Ureter (tissue), 1 donor: ENCODE results near the gene MDC1. TPM values are rescaled to one million over a fixed set of nuclear protein-coding genes. Genes with fewer than 3 reads are reported as not detected.
"Not testable (repeated sequence)": the region's sequence is repeated elsewhere in the genome, so short reads cannot be mapped to it uniquely, and the experiment has no call there.

Experiments used
- DNase-seq: peaks from one replicate; pipeline ENCODE4 v3.0.0-alpha.2; 2020; ENCODE audit warnings: low spot score
- total RNA-seq: library from RNA; stranded (reverse); gene quantifications from one replicate; pipeline ENCODE4 v1.2.4, GENCODE V29; 2023
- donor health status: DM: yes; HTN: yes; CAD: no.

MDC1 gene
- total RNA-seq, 1 donor from 2014 or later: 41.1 TPM

DNA sequence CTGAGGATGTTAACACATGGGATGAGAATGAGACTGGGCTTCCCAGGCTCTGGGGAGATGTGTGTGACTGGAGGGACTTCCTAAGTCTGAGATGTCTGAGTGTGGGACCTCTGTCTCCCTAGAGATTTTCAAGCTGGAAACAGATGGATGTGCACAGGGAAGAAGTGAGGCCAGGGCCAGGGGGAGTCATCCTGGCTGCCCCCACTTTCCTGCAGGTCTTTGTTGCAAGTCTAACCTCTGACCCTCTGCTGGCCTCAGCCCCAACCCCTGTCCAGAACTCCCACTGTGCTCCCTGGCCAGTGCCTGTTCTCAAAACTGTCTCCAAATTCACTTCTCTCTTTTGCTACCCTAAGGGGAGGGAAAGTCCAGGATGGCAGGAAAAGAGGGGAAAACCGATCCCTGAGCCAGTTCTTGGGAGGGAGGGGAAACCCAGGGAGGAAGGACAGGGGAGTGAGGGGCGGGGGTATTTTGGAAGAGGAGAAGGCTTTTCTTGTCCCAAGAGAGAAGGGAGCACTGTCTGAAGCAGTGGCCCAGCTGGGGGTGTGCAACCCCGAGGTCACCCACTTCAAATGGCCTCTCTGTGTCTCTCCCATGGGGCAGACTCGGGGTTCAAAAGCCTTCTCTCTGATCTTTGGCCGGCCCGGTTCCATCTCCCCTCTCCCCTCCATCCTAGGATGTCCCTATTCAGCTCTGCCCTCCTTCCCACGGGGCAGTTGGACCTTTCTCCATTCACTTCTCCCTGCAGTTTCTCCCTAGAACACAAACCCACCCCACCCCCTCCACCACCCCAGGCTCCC is 33.7 kb downstream of the MDC1 start:
- DNase-seq: peak; percentile 58

DNA sequence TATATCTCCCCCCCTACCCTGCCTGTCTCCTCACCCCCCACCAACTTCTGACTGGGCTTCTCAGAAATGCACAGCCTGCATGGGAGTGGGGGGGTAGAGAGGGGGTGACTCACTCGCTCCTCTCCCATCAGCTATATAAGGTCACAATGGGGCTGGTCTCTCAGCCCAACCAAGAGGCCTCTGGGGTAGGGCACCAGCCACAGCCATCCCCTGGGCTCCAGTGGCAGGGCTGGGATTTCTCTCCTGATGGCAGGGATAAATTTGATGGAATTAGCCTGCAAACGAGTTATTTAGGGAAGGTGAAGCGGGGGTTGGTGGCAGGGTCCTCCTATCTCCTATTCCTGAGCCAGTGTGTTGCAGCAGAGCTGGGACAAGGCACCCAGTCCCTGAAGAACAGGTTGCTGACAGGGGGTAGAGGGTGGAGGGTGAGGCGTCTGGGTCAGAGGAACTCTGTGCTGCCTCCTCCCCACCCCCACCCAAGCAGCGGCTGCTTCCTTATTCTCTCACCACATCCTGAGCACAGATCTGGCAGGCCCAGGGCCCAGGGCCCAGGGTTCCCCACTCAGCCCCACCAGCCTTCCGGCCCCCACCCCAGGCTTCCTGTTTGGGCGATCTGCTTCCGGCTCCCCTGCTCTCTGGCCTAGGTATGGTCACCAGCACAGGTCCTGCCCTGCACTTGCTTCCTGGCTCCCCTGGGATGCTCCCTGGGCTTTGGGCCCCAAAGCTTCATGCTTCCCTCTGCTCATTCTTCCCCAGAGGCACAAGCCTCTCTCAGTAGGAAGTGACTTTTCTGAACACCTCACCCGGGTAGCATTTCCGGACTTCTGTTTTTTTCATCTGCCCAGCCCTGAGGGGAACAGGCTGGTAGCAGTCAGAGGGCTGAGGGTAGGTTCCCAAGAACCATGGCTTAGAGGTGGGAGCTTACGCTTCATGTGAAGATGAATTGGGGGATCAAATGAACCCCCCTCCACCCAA is 34.7 kb downstream of the MDC1 start:
- peak; percentile 89 for DNase-seq

DNA sequence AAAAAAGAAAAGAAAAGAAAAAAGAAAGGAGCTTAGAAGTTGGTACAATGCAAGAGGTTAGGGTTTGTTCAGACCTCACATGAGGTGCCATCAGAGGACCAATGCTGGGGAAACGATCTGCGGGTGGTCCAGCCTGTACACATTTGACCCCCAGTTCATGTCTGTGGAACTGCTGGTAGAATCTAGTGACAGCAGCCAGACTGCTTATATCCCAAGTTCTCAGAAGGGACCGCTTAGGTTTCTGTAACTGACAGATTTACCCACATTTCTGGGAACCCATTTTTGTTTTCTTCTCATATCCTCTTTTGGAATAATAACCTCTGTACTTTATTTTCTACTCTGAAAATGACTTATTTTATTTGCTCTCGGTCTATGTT is 35.3 kb downstream of the MDC1 start:
- DNase-seq: no peak

DNA sequence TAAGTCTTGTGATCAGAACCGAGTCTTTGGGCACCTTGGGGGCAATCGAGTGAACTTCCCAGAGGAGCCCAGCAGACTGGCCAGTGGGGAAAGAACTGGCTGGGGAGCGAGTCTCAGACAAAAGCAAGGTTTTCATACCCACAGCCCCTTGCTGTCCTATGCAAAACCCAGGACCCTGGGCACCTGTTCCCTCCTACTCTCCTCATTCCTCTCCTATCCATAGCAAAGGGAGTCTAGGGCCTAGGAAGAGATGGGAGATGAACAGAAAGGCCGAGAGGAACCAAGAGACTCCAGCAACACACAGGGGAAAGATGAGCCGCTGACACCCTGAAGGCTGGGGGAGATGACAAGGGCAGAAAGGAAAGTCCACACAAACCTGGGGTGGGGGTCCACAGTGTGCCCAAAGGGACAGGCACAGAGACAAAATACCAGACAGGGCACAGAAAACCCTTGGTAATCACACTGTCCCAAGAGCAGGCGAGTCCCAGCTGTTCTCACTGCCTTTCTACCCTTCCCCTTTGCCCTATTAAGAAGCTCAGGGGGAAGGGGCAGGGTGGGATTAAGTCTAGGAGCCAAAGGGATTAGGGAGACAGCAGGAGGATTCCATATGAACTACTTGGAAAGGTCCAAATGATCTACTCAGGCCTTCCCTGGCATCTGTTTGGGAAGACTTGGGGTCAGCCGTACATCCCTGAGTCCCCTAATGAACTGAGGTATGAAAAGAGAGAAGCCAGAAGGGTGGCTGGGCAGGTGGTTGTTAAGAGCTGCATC is 37.1 kb downstream of the MDC1 start:
- no peak for DNase-seq

DNA sequence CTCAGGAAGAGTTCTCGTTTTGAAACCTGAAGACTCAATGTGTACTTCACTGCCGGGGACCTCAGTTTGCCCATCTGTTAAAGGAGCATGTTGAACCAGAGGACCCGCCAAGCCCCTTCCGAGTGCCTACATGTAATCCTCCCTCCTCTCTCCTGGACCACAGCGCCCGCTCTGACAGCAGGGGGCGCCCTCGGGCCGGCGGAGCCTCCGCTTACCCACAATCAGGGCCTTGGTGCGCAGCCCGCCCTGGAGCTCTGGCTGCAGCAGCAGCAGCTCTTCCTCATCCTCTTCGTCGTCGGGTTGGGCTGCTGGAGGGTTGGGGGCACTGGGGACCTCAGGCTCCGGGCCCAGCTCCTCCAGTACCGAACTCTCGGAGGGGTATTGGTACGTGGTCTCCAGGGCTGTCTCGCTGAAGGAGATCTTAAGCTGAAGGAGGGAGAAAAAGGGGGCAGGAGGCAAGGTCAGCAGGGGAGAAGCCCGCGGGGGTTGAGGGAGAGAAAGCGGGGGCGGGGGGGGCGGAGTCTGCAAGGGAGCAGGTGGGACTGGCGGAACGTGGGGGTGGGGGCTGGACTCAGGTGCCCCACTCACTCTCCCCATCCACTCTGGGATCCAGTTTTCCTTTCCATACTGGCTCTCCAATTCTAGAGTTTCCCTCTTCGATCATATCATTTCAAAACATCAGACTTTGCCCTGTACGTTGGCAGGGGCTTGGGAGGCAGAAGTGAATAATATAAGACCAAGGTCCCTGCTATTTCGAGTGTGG is 37.9 kb downstream of the MDC1 start:
- peak; percentile 91 for DNase-seq

DNA sequence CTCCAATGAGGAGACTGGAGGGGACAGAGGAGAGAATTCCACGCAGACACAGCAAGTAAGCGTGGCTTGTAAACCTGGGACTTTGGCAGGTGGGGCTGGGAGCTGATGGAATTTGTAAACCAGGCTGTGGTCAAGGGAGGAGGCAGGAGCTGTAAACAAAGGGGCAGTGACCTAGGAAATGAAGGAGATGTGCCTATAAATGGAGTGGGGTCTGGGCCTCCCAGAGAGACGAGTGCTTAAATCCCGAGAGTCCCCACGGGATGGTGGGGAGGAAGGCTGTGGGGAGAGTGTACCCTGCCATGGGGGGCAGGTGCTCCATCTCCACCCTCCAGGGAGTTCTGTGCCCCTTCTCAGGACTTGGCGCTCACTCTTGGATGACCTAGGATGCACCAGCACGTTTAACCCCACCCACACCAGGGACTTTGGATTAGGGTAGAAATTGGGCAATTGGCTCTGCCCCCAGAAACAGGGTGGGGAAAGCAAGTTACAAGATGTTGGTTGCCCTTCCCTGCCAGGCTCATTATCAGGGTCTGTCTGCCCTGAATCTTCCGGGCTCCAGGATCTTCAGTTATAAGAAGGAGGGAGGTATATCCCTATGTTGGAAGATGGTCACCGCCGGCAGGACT is 40.3 kb downstream of the MDC1 start:
- no peak for DNase-seq

DNA sequence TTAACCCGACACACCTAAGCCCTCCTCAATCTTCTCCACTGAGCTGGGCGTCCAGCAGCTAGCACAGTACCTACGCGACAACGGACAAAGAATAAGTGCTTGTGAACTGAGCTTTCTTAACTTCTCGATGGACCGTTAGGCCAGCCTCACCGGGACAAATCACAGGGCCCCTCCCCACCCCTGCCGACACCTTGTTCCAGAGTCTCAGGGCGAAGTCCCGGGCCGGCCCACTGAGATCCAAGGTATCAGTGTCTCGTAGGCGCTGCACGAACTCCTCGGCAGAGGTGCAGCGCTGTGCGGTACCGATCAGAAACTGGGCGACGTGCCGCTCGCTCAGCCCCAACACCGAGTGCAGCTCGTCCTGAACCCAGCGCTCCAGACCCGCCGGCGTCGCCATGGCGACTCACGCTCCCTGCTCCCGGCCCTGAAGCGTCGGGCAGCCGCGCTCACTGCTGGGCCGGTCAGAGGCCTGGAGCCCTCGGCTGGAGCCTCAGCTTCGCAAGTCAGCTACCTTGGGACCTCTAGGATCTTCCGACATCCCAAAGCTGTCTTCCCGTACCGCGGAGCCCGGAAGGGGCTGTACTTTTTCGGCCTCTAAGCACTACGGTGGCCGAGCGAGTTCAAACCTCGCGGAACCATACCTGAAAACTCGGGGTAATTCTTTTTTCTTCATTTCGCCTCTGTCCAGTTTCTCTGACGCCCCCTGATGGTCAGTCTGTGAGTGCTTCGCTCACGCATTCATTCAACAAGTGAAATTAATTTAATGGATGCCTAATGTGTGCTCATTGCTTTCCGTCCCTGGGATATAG is 44.4 kb downstream of the MDC1 start, which contains the start of gene DHX16:
DHX16 (minus strand) TSS at position 562 of the 809 bp plus-strand sequence; CDS start at position 397, 165 bp downstream.
- DNase-seq: peak; percentile 96

DNA sequence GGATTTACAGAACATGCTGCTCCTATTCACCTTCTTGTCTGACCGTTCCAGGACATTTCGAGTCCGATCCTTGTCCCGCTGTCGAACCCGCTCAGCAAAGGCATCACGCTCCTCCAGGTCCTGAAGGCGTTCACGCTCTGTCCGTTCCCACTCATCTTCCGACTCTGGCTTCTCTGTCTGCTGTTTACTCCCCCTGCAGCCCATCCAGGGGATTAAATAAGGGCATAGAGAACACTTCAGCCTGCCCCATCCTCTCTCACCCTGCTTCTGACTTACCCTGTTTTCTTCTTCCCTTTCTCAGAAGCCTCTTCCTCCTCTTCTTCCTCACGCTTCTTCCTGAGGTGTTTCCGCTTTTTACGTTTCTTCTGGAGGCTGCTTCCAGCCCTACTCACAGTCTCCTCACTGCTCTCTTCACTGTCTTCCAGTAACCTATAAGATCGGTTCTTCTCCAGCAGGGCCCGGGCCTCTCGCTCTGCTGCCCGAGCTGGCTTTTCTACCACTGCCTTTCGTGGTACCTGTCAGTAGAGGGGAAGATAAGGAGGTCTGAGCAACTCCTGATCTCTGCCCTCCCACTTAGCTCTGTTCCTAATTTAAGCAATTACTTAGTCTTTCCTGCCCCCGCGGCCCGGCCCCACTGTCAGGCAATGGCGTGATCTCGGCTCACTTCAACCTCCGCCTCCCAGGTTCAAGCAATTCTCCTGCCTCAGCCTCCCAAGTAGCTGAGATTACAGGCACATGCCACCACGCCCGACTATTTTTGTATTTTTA is 46.1 kb downstream of the MDC1 start:
- no peak for DNase-seq

DNA sequence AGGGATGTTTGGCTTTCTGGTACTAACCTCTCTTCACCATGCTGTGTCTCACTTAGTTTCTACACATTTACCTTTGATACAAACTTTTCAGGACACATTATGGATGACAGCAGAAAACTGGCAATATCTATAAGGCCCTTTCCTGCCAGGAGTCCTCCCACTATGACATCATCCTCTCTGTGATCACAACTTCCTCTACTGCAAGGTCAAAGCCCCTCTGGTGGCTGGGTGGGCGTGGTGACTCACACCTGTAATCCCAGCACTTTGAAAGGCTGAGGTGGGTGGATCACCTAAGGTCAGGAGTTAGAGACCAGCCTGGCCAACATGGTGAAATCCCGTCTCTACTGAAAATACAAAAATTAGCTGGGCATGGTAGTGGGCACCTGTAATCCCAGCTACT is 50.8 kb downstream of the MDC1 start:
- not testable (repeated sequence) for DNase-seq

DNA sequence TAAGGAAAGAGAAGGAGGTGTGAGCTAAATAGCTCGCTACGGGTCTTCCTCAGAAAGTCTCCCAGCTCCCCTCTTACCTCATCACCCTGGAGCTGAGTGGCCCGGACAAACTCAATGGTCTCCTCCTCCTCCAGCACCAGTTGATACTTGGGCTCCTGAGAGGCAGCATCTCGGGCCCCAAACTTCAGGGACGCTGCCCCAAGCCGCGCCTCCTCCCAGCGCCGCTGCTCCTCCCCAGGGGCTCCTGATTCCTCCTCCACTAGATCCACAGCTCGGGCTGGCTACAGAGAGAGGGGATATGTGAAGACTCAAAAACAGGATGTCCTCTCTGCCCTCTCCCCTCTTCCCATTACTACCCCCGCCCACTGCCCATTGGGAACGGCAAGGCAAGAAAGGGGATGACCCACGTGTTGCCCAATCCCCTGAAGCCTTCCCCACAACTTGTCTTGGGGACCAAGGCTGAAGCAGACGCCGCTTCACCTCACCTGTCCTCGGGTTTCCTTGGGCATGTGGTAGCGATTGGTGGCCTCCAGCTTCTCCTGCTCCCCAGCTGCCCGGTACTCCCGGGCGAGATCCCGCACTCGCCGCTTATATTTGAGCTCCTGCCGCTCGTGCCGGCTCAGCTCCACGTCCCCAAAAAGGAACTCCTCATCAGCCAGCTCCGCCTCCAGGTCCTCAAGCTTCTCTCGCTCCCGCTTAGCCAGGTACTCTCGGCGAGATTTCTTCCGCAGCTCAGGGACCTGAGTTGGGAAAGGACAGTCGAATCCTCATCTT is 51.9 kb downstream of the MDC1 start:
- DNase-seq: no peak

DNA sequence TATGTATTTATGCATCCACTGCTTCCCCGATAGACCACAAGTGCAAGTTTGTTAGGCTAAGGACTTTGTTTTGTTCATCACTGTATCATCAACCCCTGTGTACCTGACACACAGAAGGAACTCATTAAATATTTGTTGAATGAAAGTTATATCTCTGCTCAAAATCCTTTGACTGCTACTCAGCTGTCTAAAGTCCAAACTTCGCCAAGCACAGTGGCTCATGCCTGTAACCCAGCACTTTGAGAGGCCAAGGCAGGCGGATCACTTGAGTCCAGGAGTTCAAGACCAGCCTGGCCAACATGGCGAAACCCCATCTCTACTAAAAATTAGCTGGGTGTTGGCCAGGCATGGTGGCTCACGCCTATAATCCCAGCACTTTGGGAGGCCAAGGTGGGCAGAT is 59.2 kb downstream of the MDC1 start:
- not testable (repeated sequence) for DNase-seq

DNA sequence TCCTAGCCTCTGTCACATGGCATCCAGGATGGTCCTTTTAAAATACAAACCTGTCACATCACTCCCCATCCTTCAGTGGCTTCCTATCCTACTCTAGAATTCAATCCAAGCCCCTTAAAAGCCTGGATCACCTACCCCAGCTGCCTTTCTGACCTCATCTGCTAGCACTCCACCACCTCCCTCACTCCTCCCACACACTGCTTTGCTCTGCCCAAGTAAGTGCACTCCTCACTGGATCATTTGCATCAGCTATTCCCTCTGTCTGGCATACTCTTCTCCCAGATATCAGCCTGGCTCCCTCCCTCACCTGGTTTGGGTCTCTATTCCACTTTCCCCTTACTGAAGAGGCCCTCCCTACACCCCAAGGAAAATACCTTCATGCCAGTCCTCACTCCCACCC is 59.6 kb downstream of the MDC1 start:
- DNase-seq: no peak

DNA sequence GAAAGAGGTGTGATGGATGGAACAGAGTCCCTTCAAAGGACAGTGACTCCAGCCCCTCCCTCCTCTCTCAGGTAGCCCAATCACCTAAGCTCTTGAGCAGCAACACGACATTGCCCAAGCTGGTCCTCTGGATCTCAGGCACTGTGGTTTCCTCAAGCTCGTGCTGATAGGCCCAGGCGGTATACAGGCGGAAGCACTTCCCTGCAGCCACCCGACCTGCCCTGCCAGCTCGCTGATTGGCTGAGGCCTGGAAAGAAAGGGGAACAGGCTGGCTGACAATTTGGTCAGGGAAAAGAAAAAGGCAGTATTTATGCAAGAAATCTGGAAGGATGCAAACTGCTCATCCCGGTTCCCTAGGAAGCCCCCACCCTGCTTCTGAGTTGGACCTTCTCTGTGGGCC is 60.6 kb downstream of the MDC1 start:
- DNase-seq: no peak

DNA sequence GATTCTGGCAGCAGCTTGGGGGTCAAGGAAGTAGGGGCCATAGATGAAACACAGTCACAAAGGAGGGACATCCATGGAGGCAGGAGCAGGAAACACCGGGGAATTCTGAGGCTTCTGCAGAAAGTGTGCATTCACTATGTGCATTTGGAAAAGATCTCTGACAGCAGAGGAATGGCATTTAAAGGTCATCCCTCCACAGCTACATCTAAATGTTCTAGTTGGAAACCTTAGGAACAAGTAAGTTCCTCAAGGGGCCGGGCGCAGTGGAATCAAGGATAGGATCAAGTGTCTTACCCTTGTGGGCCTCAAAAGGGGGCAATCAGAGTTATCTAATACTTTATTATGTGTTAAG is 61.4 kb downstream of the MDC1 start:
- no peak for DNase-seq

DNA sequence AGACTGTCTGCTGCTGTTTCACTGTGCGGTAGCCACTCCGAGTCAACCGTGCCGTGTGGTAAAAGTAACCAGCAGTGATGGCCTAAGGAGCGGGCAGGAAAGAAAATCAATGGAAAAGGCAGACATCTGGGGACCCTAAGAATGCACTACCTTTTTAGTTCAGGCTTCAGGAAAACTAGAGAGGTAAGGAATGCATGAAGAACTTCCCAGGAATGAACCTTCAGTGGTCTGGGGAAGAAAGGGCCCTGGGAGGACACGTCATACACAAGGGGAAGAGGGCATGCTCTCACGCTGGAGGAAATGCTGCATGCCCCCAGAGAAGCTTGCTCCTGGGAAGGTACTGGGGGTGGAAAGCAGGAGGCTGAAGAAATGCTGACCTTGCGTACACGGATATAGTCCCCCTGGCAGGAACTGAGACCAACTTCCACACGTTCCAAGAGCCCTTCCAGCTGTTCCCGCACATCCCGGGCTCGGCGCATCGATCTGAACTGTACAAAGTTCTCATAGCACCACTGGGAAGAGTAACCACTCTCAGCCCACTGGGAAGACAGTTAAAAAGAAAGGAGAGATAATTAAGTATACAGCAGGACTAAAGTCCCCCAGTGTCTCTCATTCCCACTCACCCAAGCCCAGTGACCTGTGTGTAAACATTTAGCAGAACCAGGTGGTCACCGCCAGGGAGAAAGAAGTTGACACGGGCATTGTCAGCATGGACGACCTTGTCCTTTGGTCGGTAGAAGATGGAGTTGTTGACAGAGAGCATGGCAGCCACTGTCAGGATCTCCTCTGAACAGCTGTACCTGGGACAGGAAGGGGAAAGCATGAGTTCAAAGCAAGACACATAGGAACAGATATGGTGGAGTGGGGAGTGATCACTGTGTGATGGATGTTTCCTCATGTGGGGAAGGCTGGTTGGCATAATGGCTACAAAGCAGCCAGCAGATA is 62.0 kb downstream of the MDC1 start:
- no peak for DNase-seq

DNA sequence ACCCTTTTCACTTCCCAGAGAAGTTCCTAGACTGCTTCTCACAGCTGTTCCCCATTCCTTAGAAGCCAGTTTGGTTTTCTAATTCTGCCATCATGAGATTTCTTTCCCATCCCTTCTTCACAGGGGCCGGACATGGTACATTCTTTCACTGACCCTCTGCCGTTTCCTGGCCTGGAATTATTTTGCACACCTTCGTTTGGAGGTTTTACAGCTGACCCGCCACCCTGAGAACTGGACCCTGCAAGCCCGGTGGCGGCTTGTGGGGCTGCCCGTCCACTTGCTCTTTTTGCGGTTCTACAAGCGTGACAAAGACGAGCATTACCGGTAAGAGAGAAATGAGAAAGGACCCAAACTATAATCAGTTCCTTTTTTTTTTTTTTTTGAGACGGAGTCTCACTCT is 65.9 kb downstream of the MDC1 start:
- DNase-seq: no peak
